SK-N-SH treated with all-trans-retinoic acid at 6 μM for 48 hours (cell line): ENCODE results near the gene LURAP1L.

Source experiments
- ARNTL ChIP-seq: fragments of 450-650 bp; formaldehyde crosslinking; IDR thresholded peaks from 2 replicates; pipeline ENCODE4 v1.5.0; 2020; ENCODE audit warnings: low read depth, mild to moderate bottlenecking, moderate library complexity, borderline replicate concordance
- CREB5 ChIP-seq: fragments of 250-450 bp; sonication (Bioruptor Pico); IDR thresholded peaks from 2 replicates; pipeline ENCODE4 v1.5.1; 2020; ENCODE audit warnings: low read depth, mild to moderate bottlenecking, moderate library complexity
- CSRNP3 ChIP-seq: fragments of 250-450 bp; sonication (Bioruptor Pico); IDR thresholded peaks from 2 replicates; pipeline ENCODE4 v1.5.1; 2021; ENCODE audit warnings: mild to moderate bottlenecking, moderate library complexity
- GLIS3 ChIP-seq: fragments of 250-450 bp; sonication (Bioruptor Pico); IDR thresholded peaks from 2 replicates; pipeline ENCODE4 v1.5.0; 2020; ENCODE audit warnings: mild to moderate bottlenecking, moderate library complexity
- OSR1 ChIP-seq: fragments of 250-450 bp; sonication (Bioruptor Pico); IDR thresholded peaks from 2 replicates; pipeline ENCODE4 v1.8.0; 2022; ENCODE audit warnings: moderate library complexity, mild to moderate bottlenecking, inconsistent platforms
- PATZ1 ChIP-seq: fragments of 250-450 bp; sonication (Bioruptor Pico); IDR thresholded peaks from 2 replicates; pipeline ENCODE4 v1.8.0; 2020; ENCODE audit warnings: mild to moderate bottlenecking, moderate library complexity, borderline replicate concordance
- POU6F1 ChIP-seq: fragments of 250-450 bp; sonication (Bioruptor Pico); IDR thresholded peaks from 2 replicates; pipeline ENCODE4 v1.8.0; 2021; ENCODE audit warnings: low read depth, mild to moderate bottlenecking, moderate library complexity, borderline replicate concordance
- PPARA ChIP-seq: fragments of 250-450 bp; sonication (Bioruptor Pico); IDR thresholded peaks from 2 replicates; pipeline ENCODE4 v1.5.0; 2020; ENCODE audit warnings: mild to moderate bottlenecking, borderline replicate concordance
- RARB ChIP-seq: fragments of 250-450 bp; sonication (Bioruptor Pico); IDR thresholded peaks from 2 replicates; pipeline ENCODE4 v1.8.0; 2021; ENCODE audit warnings: mild to moderate bottlenecking, moderate library complexity
- TCF4 ChIP-seq: fragments of 250-450 bp; sonication (Bioruptor Pico); IDR thresholded peaks from 2 replicates; pipeline ENCODE4 v1.8.0; 2021; ENCODE audit warnings: mild to moderate bottlenecking, moderate library complexity, borderline replicate concordance
- TOX ChIP-seq: fragments of 250-450 bp; sonication (Bioruptor Pico); IDR thresholded peaks from 2 replicates; pipeline ENCODE4 v1.8.0; 2021; ENCODE audit warnings: mild to moderate bottlenecking, moderate library complexity, borderline replicate concordance
- TSHZ2 ChIP-seq: fragments of 250-450 bp; sonication (Bioruptor Pico); IDR thresholded peaks from 2 replicates; pipeline ENCODE4 v1.5.0; 2020; ENCODE audit warnings: mild to moderate bottlenecking, moderate library complexity
- ZFP3 ChIP-seq: fragments of 250-450 bp; sonication (Bioruptor Pico); IDR thresholded peaks from 2 replicates; pipeline ENCODE4 v1.5.0; 2020; ENCODE audit warnings: mild to moderate bottlenecking, moderate library complexity
- ZFP30 ChIP-seq: fragments of 450-650 bp; formaldehyde crosslinking; IDR thresholded peaks from 2 replicates; pipeline ENCODE4 v1.5.0; 2022; ENCODE audit warnings: mild to moderate bottlenecking, moderate library complexity

- TF ChIP-seq ZFP3 (no peak), CSRNP3 (CRISPR knock-in tag) (no peak), POU6F1 (no peak), GLIS3 (CRISPR knock-in tag) (no peak), CREB5 (CRISPR knock-in tag) (no peak), ARNTL (CRISPR knock-in tag) (no peak), TCF4 (CRISPR knock-in tag) (no peak), PATZ1 (no peak), ZFP30 (CRISPR knock-in tag) (no peak), TSHZ2 (CRISPR knock-in tag) (no peak), RARB (CRISPR knock-in tag) (no peak), TOX (no peak), OSR1 (CRISPR knock-in tag) (no peak), PPARA (no peak)
These were observed 38.7 kb downstream of the LURAP1L start for GRCh38 chr9:12813533-12813932.
